Measurements from ENCODE around the gene KLF3. TPM values are rescaled to one million over a fixed set of nuclear protein-coding genes. Genes with fewer than 3 reads are reported as not detected.

KLF3 gene
- total RNA-seq, 1 experiment from 2014 or later = 14.4 TPM

DNA sequence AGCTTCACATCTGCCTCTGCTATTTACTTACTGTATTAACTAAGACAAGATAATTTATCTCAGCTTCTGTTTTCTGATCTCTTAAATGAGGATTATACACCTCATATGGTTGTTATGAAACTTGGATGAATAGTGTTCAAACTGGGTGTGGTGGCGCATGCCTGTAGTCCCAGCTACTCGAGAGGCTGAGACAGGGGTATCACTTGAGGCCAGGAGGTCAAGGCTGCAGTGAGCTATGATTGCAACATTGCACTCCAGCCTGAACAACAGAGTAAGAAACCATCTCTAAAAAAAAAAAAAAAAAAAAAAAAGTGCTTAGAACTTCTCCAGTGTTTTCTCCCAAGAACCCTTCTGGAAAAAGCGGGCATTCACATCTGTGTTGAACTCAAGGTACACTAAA lies 19.8 kb upstream of the KLF3 start:
- H3K4me3 ChIP-seq (ENCODE audit: low read depth in 2 of 2, low read length in 2 of 2) = no peak overlapping the region
- ChIA-PET POLR2A (no interaction called here), CTCF (interaction anchor here (0.6 kb wide), 1 partner anchor 138 kb away, joined by 3 read pairs; the partner anchor contains the start of gene TLR10)
- DNase-seq (ENCODE audit: low read depth, low spot score) (no peak), ATAC-seq (no peak)
- TF ChIP-seq SIN3A (IDR thresholded peaks at IDR 0.05; ENCODE audit: borderline replicate concordance, insufficient read depth, low read depth, low read length) (no peak), TCF7L2 (IDR thresholded peaks at IDR 0.05; ENCODE audit: low read depth, low read length) (no peak), POLR2AphosphoS5 (IDR thresholded peaks at IDR 0.05; ENCODE audit: low read depth, low read length) (no peak)
- TF ChIP-seq, protein P1, sequence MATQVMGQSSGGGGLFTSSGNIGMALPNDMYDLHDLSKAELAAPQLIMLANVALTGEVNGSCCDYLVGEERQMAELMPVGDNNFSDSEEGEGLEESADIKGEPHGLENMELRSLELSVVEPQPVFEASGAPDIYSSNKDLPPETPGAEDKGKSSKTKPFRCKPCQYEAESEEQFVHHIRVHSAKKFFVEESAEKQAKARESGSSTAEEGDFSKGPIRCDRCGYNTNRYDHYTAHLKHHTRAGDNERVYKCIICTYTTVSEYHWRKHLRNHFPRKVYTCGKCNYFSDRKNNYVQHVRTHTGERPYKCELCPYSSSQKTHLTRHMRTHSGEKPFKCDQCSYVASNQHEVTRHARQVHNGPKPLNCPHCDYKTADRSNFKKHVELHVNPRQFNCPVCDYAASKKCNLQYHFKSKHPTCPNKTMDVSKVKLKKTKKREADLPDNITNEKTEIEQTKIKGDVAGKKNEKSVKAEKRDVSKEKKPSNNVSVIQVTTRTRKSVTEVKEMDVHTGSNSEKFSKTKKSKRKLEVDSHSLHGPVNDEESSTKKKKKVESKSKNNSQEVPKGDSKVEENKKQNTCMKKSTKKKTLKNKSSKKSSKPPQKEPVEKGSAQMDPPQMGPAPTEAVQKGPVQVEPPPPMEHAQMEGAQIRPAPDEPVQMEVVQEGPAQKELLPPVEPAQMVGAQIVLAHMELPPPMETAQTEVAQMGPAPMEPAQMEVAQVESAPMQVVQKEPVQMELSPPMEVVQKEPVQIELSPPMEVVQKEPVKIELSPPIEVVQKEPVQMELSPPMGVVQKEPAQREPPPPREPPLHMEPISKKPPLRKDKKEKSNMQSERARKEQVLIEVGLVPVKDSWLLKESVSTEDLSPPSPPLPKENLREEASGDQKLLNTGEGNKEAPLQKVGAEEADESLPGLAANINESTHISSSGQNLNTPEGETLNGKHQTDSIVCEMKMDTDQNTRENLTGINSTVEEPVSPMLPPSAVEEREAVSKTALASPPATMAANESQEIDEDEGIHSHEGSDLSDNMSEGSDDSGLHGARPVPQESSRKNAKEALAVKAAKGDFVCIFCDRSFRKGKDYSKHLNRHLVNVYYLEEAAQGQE (IDR thresholded peaks at IDR 0.05; ENCODE audit: insufficient read depth in 1 of 2, low read depth in 2 of 2, low read length in 1 of 2) = no peak
- TF ChIP-seq, protein P2, sequence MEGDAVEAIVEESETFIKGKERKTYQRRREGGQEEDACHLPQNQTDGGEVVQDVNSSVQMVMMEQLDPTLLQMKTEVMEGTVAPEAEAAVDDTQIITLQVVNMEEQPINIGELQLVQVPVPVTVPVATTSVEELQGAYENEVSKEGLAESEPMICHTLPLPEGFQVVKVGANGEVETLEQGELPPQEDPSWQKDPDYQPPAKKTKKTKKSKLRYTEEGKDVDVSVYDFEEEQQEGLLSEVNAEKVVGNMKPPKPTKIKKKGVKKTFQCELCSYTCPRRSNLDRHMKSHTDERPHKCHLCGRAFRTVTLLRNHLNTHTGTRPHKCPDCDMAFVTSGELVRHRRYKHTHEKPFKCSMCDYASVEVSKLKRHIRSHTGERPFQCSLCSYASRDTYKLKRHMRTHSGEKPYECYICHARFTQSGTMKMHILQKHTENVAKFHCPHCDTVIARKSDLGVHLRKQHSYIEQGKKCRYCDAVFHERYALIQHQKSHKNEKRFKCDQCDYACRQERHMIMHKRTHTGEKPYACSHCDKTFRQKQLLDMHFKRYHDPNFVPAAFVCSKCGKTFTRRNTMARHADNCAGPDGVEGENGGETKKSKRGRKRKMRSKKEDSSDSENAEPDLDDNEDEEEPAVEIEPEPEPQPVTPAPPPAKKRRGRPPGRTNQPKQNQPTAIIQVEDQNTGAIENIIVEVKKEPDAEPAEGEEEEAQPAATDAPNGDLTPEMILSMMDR (IDR thresholded peaks at IDR 0.05) = no peak
- H3K4me1 ChIP-seq (ENCODE audit: control insufficient read depth, insufficient read depth, low read length) = no peaks in the 10 kb centered on the region
- no peaks in the 10 kb centered on the region for H3K9me3 ChIP-seq (ENCODE audit: control insufficient read depth, insufficient read depth, low read depth, low read length)
- BruUV-seq (replicated peaks) = no TSS peak
- H3K27me3 ChIP-seq (ENCODE audit: control insufficient read depth, insufficient read depth, low read length) = no peaks in the 10 kb centered on the region
- in situ Hi-C loops (cut with HindIII; ENCODE audit: low pct_unique_long_range_greater_than_20kb, low sequenced_read_pairs) (no loop called here), intact Hi-C loops (cut with micrococcal nuclease; ENCODE audit: unreplicated experiment) (no loop called here)
- no peaks in the 10 kb centered on the region for H3K36me3 ChIP-seq (ENCODE audit: control insufficient read depth, insufficient read depth, low read length)
- no peak overlapping the region for H3K27ac ChIP-seq (ENCODE audit: low read length)

DNA sequence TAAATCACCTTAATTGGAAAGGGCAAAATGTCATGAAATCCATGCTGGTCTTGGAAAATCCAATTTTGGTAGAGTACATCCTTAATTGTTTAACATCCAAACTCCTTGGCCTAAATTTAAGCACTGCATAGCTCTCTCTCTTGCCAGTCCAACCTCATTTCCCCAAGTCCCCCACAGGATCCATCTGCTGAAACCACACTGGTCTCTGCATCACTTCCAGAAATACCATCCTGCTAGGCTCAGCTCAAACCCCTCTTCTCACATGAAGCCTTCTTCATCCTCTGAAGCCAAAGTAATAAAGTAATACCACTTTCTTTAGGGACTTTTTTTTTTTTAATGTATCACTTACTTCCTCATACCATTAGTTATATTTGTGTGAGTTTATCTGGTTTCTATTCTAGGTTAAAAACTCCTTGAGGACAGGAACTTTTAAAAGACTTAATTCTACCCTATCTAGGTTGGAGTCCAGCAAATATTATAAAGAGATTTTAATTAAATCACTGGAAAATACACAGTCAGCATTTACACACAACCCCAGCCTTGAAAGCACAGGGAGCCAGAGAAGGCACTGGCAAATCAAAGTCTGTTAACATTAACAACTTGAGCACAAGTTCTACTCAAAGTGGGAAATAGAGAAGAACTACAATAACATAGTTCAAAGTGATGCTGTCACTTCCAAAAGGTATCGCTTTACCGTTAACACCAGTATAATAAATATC lies 16.7 kb upstream of the KLF3 start:
- CTCF ChIA-PET = interaction anchor here (0.7 kb wide), 1 partner anchor 28 kb away, joined by 3 read pairs; no protein-coding TSS in a partner anchor
- Histone ChIP-seq H3K27ac (ENCODE audit: low read length) (no peak overlapping the region), H3K4me3 (ENCODE audit: low read depth in 2 of 2, low read length in 2 of 2) (no peak overlapping the region), H3K36me3 (ENCODE audit: control insufficient read depth, insufficient read depth, low read length) (no peaks in the 10 kb centered on the region), H3K9me3 (ENCODE audit: control insufficient read depth, insufficient read depth, low read depth, low read length) (no peaks in the 10 kb centered on the region), H3K4me1 (ENCODE audit: control insufficient read depth, insufficient read depth, low read length) (no peaks in the 10 kb centered on the region), H3K27me3 (ENCODE audit: control insufficient read depth, insufficient read depth, low read length) (no peaks in the 10 kb centered on the region)
- POLR2A ChIA-PET = no interaction called here
- in situ Hi-C loops (cut with HindIII; ENCODE audit: low pct_unique_long_range_greater_than_20kb, low sequenced_read_pairs) = no loop called here
- ATAC-seq (no peak), DNase-seq (ENCODE audit: low read depth, low spot score) (no peak)
- no TSS peak for BruUV-seq (replicated peaks)
- intact Hi-C loops (cut with micrococcal nuclease; ENCODE audit: unreplicated experiment) = no loop called here
- TF ChIP-seq POLR2AphosphoS5 (IDR thresholded peaks at IDR 0.05; ENCODE audit: low read depth, low read length) = no peak

DNA sequence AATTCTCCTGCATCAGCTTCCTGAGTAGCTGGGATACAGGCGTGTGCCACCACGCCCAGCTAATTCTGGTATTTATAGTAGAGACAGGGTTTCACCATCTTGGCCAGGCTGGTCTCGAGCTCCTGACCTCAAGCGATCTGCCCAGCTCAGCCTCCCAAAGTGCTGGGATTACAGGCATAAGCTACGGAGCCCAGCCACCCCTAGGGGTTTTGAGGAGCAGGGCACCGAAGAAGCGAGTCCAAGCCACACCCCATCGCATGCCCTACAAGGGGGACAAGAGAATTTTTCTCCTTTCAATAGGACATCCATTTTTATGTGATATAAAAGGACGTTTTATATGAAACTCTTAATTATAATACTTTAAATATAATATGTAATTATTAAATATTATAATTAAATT lies 13.9 kb upstream of the KLF3 start:
- Histone ChIP-seq H3K9me3 (ENCODE audit: control insufficient read depth, insufficient read depth, low read depth, low read length) (no peaks in the 10 kb centered on the region), H3K4me1 (ENCODE audit: control insufficient read depth, insufficient read depth, low read length) (no peaks in the 10 kb centered on the region), H3K4me3 (ENCODE audit: low read depth in 2 of 2, low read length in 2 of 2) (no peak overlapping the region), H3K27me3 (ENCODE audit: control insufficient read depth, insufficient read depth, low read length) (no peaks in the 10 kb centered on the region), H3K36me3 (ENCODE audit: control insufficient read depth, insufficient read depth, low read length) (no peaks in the 10 kb centered on the region), H3K27ac (ENCODE audit: low read length) (no peak overlapping the region)
- no peak for ATAC-seq
- ChIA-PET CTCF (no interaction called here), POLR2A (no interaction called here)
- in situ Hi-C loops (cut with HindIII; ENCODE audit: low pct_unique_long_range_greater_than_20kb, low sequenced_read_pairs) (no loop called here), intact Hi-C loops (cut with micrococcal nuclease; ENCODE audit: unreplicated experiment) (no loop called here)
- no peak for TF ChIP-seq SIN3A (IDR thresholded peaks at IDR 0.05; ENCODE audit: borderline replicate concordance, insufficient read depth, low read depth, low read length)
- TF ChIP-seq, protein P2 (IDR thresholded peaks at IDR 0.05) = no peak
- no peak for DNase-seq (ENCODE audit: low read depth, low spot score)
- no TSS peak for BruUV-seq (replicated peaks)
